ENCODE data around the gene TTC39B.

TTC39B gene

DNA sequence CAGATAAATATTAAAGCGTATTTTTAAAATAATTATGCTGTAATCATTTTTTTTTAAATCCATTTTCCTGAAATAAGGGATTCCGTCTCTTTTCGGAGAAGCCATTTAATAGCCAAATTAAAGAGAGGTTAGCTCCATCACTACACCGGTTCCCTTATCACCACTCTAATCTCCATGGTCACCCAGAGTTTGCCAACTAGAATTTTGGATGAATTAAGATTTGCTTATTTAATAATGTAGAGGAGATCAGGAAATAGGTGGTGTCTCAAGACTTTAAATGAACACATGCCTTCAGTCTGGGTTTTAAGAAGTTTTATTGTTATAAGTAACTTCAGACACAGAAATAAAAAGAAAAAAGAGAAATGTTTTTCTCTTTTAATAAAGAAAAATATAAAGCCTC is 151.7 kb downstream of the TTC39B start:
- no peak for DNase-seq (ENCODE audit: low read depth)
- no peak overlapping the region for H3K4me3 ChIP-seq (replicated peaks; ENCODE audit: low read depth, low read length)
- TF ChIP-seq, protein P1, sequence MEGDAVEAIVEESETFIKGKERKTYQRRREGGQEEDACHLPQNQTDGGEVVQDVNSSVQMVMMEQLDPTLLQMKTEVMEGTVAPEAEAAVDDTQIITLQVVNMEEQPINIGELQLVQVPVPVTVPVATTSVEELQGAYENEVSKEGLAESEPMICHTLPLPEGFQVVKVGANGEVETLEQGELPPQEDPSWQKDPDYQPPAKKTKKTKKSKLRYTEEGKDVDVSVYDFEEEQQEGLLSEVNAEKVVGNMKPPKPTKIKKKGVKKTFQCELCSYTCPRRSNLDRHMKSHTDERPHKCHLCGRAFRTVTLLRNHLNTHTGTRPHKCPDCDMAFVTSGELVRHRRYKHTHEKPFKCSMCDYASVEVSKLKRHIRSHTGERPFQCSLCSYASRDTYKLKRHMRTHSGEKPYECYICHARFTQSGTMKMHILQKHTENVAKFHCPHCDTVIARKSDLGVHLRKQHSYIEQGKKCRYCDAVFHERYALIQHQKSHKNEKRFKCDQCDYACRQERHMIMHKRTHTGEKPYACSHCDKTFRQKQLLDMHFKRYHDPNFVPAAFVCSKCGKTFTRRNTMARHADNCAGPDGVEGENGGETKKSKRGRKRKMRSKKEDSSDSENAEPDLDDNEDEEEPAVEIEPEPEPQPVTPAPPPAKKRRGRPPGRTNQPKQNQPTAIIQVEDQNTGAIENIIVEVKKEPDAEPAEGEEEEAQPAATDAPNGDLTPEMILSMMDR (IDR thresholded peaks at IDR 0.05; ENCODE audit: low read length, missing control alignments): no peak

DNA sequence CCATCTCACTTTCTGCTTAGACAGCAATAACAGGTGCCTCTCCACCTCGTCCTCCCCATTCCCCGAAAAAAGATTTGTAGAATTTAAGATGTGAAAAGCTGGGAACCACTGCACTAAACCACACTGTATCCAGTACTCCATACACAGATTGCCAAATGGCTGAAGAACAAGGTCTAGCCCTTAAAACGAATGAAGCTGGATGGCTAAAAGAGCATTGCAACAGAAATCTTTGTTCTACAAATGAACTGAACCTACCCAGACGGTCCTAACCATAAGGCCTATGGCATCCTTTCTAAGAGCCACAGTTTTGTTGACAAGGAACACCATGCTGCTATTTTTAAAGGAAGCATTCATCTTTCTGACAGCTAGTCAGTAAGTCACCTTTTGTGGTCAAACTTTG is 152.3 kb downstream of the TTC39B start:
- TF ChIP-seq, protein P1 (IDR thresholded peaks at IDR 0.05; ENCODE audit: low read length, missing control alignments): no peak
- H3K4me3 ChIP-seq (replicated peaks; ENCODE audit: low read depth, low read length): no peak overlapping the region
- DNase-seq (ENCODE audit: low read depth): no peak

- DNase-seq (ENCODE audit: low read depth): no peak
- TF ChIP-seq, protein P1 (IDR thresholded peaks at IDR 0.05; ENCODE audit: low read length, missing control alignments): no peak
- no peak overlapping the region for H3K4me3 ChIP-seq (replicated peaks; ENCODE audit: low read depth, low read length)
Observed at GRCh38 chr9:15153961-15154360, 153.1 kb downstream of the TTC39B start.

DNA sequence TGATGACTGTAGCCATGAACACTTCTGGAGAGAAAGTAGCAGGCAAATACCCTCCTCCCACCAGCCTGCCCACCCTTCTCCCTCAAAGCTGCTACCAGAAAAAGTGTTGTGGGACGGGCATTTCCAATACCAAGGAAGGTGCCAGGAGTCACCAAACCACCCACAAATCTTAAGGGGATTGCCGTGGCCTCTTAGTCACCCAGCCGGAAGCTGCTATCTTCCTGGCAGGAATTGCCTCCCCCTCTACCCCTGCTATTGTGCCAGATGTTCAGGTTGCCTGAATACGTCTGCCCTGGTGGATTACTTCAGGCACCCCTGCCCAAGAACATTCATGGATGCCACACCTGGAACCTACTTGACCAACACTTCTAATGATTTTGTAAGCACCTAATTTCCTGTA is 156.1 kb downstream of the TTC39B start:
- TF ChIP-seq, protein P1 (IDR thresholded peaks at IDR 0.05; ENCODE audit: low read length, missing control alignments): no peak
- no peak for DNase-seq (ENCODE audit: low read depth)
- H3K4me3 ChIP-seq (replicated peaks; ENCODE audit: low read depth, low read length): no peak overlapping the region

DNA sequence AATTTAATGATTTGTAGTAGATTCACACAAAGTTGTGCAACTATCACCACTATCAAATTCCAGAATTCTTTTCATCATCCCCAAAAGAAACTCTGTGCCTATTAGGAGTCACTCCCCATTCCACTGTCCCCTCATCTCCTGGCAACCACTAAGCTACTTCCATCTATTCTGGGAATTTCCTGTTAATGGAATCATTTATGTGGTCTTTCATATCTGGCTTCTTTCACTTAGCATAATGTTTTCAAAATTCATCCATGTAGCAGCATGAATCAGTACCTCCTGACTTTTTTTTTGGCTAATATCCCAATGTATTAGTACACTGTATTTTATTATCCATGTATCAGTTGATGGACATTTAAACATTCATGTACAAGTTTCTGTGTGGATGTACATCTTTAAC is 157.6 kb downstream of the TTC39B start:
- DNase-seq (ENCODE audit: low read depth): no peak
- H3K4me3 ChIP-seq (replicated peaks; ENCODE audit: low read depth, low read length): no peak overlapping the region
- TF ChIP-seq, protein P1 (IDR thresholded peaks at IDR 0.05; ENCODE audit: low read length, missing control alignments): no peak

DNA sequence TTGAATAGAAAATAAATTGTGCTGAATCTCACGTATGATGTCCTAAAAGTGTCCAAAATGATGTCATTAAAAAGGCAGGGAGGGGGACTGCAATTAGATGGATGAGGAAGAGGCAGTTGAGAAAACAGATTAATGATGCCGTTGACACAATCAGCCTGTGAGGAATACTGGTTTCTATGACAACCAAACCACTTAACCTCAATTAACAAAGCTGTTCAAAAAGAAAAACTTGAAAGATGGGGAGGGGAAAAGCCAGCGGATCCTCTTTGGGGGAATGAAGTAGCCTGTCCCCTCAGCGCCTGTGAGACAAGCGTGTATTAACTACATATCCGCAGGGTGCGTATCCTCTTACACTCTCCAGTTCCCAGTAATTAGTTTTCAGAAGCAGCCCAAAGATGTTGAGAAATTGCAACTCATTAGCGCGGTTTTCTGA is 160.7 kb downstream of the TTC39B start:
- TF ChIP-seq, protein P1 (IDR thresholded peaks at IDR 0.05; ENCODE audit: low read length, missing control alignments): no peak
- DNase-seq (ENCODE audit: low read depth): no peak
- H3K4me3 ChIP-seq (replicated peaks; ENCODE audit: low read depth, low read length): no peak overlapping the region

DNA sequence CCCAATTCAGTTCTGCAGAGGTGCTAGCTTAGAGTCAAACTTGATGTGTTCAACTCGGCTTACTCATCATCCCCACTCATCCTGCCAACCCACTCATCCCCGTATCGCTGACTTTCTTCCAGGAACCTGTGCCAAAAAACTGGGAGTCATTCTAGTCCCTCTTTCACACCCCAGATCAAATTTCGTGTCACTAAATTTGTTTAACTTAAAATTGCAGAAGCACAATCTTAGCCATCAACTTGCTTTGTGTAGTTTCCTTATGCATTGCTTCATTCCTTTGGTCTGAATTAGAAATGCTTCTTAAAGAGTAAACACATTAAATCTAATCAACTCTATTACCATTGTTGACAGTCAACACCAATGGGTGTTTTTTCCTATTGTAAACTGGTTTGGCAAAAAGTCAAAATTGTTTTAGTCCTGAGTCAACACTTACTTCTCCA is 162.4 kb downstream of the TTC39B start:
- DNase-seq (ENCODE audit: low read depth): no peak
- no peak overlapping the region for H3K4me3 ChIP-seq (replicated peaks; ENCODE audit: low read depth, low read length)
- TF ChIP-seq, protein P1 (IDR thresholded peaks at IDR 0.05; ENCODE audit: low read length, missing control alignments): no peak

Measured in fibroblast of pulmonary artery (primary cell).